Suppressor macrophage treated with lipopolysaccharide for 4 hours (primary cell): ENCODE results near the gene KBTBD7.
A peak's percentile ranks its signal among the peaks of the same experiment; 100 is the strongest.
"Not testable (repeated sequence)": the region's sequence is repeated elsewhere in the genome, so short reads cannot be mapped to it uniquely, and the experiment has no call there.

Source experiments
- DNase-seq: peaks from one replicate; pipeline ENCODE4 v3.0.0-alpha.2; 2020

Gene KBTBD7

GRCh38 chr13:41196620-41197019 is 2.3 kb upstream of the KBTBD7 start:
- DNase-seq: no peak

GRCh38 chr13:41196011-41196410 is 1.6 kb upstream of the KBTBD7 start:
- DNase-seq: no peak

- no peak for DNase-seq
These were observed 900 bp downstream of the KBTBD7 start for GRCh38 chr13:41193469-41193868.

GRCh38 chr13:41188584-41188983 is 5.8 kb downstream of the KBTBD7 start:
- no peak for DNase-seq

GRCh38 chr13:41186481-41186880 is 7.9 kb downstream of the KBTBD7 start:
- no peak for DNase-seq

- DNase-seq: no peak
These were observed 12.1 kb downstream of the KBTBD7 start for GRCh38 chr13:41182231-41182630.

- peak; percentile 5 for DNase-seq
These were observed 14.6 kb downstream of the KBTBD7 start for GRCh38 chr13:41179593-41180250.

GRCh38 chr13:41178040-41178439 is 16.3 kb downstream of the KBTBD7 start:
- peak; percentile 39 for DNase-seq

- peak; percentile 23 for DNase-seq
These were observed 16.8 kb downstream of the KBTBD7 start for GRCh38 chr13:41177616-41178015.

- not testable (repeated sequence) for DNase-seq
These were observed 18.8 kb downstream of the KBTBD7 start for GRCh38 chr13:41175576-41175975.

GRCh38 chr13:41162151-41162550 is 32.2 kb downstream of the KBTBD7 start:
- DNase-seq: no peak

GRCh38 chr13:41159174-41159573 is 35.2 kb downstream of the KBTBD7 start:
- DNase-seq: no peak

GRCh38 chr13:41157048-41157717 is 37.2 kb downstream of the KBTBD7 start:
- no peak for DNase-seq

GRCh38 chr13:41156620-41157019 is 37.7 kb downstream of the KBTBD7 start:
- DNase-seq: no peak

GRCh38 chr13:41154042-41154441 is 40.3 kb downstream of the KBTBD7 start:
- no peak for DNase-seq

- no peak for DNase-seq
These were observed 42.4 kb downstream of the KBTBD7 start for GRCh38 chr13:41152005-41152404.

- no peak for DNase-seq
These were observed 44.3 kb downstream of the KBTBD7 start for GRCh38 chr13:41150058-41150457.

GRCh38 chr13:41148419-41149283 is 45.7 kb downstream of the KBTBD7 start:
- no peak for DNase-seq

- DNase-seq: no peak
These were observed 49.0 kb downstream of the KBTBD7 start for GRCh38 chr13:41145136-41145908.

- no peak for DNase-seq
These were observed 49.8 kb downstream of the KBTBD7 start for GRCh38 chr13:41144576-41144975.
